ENCODE results near the gene IMPG2.

Gene IMPG2

DNA sequence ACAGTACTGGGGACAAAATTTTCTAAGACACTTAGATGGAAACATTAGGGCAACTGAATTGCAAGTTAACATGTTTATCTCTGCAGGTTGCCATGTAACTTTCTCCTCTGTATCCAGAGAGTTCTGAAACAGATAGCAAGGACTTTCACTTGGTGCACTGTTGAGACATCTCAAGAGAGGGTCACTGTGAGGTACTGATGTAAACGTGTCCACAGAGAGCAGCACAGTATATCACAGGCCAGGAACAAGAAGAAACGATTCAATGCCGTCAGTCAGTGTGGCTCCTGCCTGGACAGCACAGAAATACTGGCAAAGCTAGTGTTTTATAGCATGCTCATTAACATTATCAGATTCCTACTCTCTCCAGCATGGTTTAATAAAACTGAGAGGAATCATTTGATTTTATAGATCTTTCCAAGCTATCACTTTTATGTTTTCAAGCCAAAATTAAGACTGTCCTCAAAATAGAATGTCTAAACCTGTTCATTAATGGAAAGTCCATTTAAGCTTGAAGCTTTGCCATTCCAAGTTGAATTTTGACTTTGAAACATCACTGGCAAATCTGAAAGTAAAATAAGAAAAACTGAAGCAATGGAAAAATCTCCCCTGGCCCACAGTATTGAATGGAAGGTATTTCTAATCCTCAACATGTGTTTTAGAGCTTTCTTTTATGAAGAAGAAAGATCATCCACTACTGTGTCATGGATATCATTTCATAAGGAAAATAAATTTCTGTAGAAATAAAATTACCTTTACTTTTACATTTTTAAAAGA lies 102.7 kb downstream of the IMPG2 start:
- no peak overlapping the region for H3K27ac ChIP-seq
- H3K9me3 ChIP-seq (ENCODE audit: severe bottlenecking): peaks cover 9% of the 10 kb centered on the region

GRCh38 chr3:101216710-101217465 lies 103.5 kb downstream of the IMPG2 start:
- Histone ChIP-seq H3K4me3 (ENCODE audit: low read depth, low read length) (no peak overlapping the region), H3K27me3 (ENCODE audit: insufficient read depth, low read depth, severe bottlenecking) (no peaks in the 10 kb centered on the region)
- no peak for DNase-seq

More for the DNA sequence above, 102.7 kb downstream of the IMPG2 start:
- no peak for DNase-seq
- Histone ChIP-seq H3K27me3 (ENCODE audit: insufficient read depth, low read depth, severe bottlenecking) (no peaks in the 10 kb centered on the region), H3K4me3 (ENCODE audit: low read depth, low read length) (no peak overlapping the region), H3K36me3 (peaks cover 9% of the 10 kb centered on the region; the same call in 1 of the 2 replicates)
- no peak for TF ChIP-seq CTCF (IDR thresholded peaks at IDR 0.05; ENCODE audit: low read depth, low read length)

DNA sequence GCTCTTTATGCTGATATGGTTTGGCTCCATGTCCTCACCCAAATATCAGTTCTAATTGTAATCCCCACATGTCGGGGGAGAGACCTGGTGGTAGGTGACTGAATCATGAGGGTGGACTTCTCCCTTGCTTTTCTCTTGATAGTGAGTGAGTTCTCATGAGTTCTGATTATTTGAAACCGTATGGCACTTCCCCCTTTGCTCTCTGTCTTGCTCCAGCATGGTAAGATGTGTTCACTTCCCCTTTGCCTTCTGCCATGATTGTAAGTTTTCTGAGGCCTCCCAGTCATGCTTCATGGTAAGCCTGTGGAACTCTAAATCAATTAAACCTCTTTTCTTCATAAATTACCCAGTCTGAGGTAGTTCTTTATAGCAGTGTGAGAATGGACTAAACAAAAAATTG lies 107.6 kb downstream of the IMPG2 start:
- TF ChIP-seq CTCF (IDR thresholded peaks at IDR 0.05; ENCODE audit: low read depth, low read length): no peak
- Histone ChIP-seq H3K9me3 (ENCODE audit: severe bottlenecking) (peaks cover 5% of the 10 kb centered on the region), H3K4me3 (ENCODE audit: low read depth, low read length) (no peak overlapping the region), H3K27ac (no peak overlapping the region), H3K27me3 (ENCODE audit: insufficient read depth, low read depth, severe bottlenecking) (no peaks in the 10 kb centered on the region), H3K36me3 (no peaks in the 10 kb centered on the region)
- no peak for DNase-seq

More at GRCh38 chr3:101216710-101217465, 103.5 kb downstream of the IMPG2 start:
- Histone ChIP-seq H3K27ac (no peak overlapping the region), H3K9me3 (ENCODE audit: severe bottlenecking) (peaks cover 9% of the 10 kb centered on the region), H3K36me3 (peaks cover 4% of the 10 kb centered on the region; the same call in 1 of the 2 replicates)
- TF ChIP-seq CTCF (IDR thresholded peaks at IDR 0.05; ENCODE audit: low read depth, low read length): no peak

DNA sequence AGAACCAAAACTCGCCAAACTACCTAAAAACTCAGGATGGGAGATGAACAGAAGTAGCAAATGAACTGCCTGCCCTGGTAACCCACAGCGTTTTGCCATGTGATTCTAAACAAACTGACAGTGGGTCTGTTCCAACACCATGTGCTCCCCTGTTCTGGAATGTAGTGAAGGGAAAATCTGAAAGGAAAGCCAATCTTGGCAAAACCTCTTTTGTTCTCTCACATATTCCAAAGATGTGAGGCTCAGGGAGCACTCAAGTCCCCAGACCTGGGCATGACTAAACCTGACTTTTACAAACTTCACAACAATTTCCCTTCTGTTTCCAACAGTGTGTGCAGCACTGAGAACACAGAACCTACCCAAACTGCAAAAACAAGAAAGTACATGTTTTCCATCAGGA lies 116.1 kb downstream of the IMPG2 start:
- no peak overlapping the region for H3K4me3 ChIP-seq (ENCODE audit: low read depth, low read length)
- no peaks in the 10 kb centered on the region for H3K9me3 ChIP-seq (ENCODE audit: severe bottlenecking)
- TF ChIP-seq CTCF (IDR thresholded peaks at IDR 0.05; ENCODE audit: low read depth, low read length): no peak
- no peak overlapping the region for H3K27ac ChIP-seq
- no peaks in the 10 kb centered on the region for H3K36me3 ChIP-seq
- no peaks in the 10 kb centered on the region for H3K27me3 ChIP-seq (ENCODE audit: insufficient read depth, low read depth, severe bottlenecking)
- DNase-seq: no peak

DNA sequence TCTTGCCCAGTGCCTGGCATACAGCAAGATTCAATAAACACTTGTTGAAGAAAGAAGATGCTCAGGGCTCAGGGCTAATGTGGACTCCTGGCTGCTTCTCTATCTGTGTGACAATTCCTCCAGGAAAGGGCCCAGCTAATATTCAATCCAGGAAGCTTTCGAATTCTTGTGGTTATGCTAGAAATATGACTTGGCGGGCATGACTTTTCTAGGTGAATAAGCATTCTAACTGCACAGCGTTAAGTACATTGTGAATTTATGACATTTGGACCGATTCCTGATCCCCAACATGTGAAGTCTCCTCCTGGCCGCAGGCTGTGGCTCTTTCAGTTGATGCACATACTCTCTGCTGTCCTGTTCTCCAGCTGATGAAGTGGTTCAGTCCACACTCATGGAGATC lies 117.0 kb downstream of the IMPG2 start:
- Histone ChIP-seq H3K27me3 (ENCODE audit: insufficient read depth, low read depth, severe bottlenecking) (no peaks in the 10 kb centered on the region), H3K9me3 (ENCODE audit: severe bottlenecking) (no peaks in the 10 kb centered on the region), H3K27ac (no peak overlapping the region), H3K4me3 (ENCODE audit: low read depth, low read length) (no peak overlapping the region), H3K36me3 (no peaks in the 10 kb centered on the region)
- DNase-seq: no peak
- no peak for TF ChIP-seq CTCF (IDR thresholded peaks at IDR 0.05; ENCODE audit: low read depth, low read length)
